HG02938 (cell line): ENCODE results near the gene TMEM178A.

Source experiments
- ATAC-seq: cut with Tn5 transposase; IDR thresholded peaks from one replicate; pipeline ENCODE4 v1.9.1; 2021; ENCODE audit warnings: mild to moderate bottlenecking, moderate library complexity; ENCODE audit not compliant: unreplicated experiment

Gene TMEM178A

GRCh38 chr2:39708003-39708402, 42.3 kb downstream of the TMEM178A start:
- no peak for ATAC-seq

DNA sequence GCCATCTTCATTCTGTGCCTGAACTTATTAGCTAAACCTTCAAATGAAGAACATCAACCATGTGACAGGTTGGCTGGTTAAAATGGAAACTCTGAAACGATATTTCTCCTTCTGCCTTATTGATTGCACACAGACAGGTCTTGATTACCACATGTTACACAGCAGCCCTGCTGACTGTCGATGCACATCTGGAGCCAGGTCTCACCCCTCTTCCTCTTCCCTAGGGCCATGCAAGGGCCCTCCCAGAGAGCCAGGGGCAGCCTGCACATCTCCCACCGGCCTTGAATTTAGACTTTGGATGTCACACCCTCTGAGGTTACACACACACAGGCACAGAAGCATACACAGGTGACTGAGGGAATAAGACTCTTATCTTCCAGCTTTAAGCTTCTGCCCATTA, 45.1 kb downstream of the TMEM178A start:
- ATAC-seq = no peak

- no peak for ATAC-seq
Observed at GRCh38 chr2:39712953-39713352, 47.2 kb downstream of the TMEM178A start.

DNA sequence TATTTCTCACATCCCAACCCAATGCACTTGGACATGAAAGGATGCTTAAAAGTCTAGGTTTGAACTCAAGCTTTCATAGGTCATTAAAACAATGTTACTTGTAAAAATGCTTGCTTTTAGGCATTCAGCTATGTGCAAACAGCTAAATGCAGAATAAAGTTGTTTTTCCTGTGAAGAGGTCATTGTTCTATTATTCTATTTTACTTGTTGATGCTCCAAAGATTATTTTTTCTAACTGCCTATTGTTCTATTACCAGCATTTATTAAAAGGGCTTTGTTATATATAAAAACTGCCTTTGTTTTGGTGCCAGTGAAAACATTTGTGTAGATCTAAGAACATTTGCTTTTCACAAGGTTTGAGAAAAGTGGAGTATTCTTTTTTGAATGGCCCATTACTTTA, 49.4 kb downstream of the TMEM178A start:
- ATAC-seq = no peak

GRCh38 chr2:39715822-39716221, 50.1 kb downstream of the TMEM178A start:
- ATAC-seq = no peak

DNA sequence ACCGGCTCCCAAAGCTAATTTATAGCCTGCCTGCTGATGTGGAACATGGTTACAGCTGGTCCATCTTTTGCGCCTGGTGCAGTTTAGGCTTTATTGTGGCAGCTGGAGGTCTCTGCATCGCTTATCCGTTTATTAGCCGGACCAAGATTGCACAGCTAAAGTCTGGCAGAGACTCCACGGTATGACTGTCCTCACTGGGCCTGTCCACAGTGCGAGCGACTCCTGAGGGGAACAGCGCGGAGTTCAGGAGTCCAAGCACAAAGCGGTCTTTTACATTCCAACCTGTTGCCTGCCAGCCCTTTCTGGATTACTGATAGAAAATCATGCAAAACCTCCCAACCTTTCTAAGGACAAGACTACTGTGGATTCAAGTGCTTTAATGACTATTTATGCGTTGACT, 51.4 kb downstream of the TMEM178A start:
- no peak for ATAC-seq

DNA sequence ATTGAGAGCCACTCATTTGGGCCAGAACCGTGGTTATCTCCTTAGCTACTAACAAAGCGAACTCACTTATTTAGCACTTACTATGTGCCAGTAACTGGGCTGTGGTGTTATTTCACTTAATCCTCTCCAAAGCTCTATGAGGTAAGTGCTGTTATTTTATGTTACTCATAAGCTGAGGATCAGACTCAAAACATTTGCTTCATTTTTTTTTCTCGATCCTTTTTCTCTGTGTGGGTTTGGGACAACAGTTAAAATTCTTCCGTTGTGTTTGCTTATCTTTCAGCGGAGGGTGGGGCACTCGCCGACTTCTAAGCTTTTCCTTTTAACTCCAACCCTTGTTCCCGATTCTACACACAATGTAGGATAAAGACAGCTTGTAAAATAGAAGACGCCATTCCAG, 52.8 kb downstream of the TMEM178A start:
- no peak for ATAC-seq

DNA sequence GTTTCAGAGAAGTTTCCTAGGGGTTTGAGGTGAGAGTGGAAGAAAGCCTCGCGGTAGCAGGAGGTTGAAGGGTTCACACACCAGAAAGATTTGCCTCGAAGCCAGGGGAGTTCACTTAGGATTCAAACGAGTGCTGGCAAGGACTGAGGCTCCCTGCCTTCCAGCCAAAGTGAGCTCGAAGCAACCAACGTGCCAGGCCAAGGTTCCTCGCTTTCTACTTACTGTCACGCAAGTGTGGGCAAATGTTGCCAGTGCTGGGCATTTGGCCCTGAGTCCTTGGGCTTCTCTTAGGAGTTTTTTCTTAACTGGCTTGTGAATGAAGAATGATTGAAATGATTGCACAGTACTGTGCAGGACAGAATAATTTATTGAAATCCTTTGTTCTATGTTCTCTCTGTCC, 53.6 kb downstream of the TMEM178A start:
- ATAC-seq = no peak

DNA sequence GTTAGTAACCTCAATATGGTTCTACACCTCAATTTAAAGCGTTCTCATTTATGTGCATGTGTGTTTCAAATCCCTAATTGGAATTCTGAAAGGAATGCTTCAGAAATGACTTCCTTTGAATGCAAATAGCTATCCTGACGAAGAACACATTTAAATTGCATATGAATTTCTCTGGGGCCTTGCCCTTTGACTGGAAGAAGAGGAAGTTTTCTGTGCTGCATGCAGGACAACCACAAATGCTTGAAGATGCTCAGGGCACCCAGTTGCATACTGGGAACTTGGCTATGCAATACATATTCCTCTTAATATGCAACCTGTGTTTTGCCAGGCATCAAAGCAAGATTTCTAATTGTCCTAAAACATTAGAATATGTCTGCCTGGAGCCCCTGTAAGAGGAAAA, 55.3 kb downstream of the TMEM178A start:
- no peak for ATAC-seq

DNA sequence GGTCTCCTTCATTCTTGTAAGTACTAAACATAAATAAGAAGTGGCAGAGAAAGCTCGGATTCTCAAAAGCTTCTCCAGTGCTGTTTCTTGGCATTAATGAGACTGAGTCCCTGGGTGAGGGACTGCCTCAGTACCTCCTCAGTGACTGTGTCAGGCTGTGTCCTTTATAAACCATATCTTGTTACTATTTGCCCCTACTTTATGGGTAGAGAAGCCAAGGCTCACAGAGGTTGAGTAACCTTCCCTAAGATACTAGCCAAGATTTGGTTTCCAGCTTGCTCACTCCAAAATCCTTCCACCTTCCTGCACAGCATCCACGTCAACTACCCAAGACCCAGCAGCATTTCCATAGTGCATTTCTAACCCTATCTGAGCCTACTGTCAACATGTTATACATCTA, 57.8 kb downstream of the TMEM178A start:
- no peak for ATAC-seq

DNA sequence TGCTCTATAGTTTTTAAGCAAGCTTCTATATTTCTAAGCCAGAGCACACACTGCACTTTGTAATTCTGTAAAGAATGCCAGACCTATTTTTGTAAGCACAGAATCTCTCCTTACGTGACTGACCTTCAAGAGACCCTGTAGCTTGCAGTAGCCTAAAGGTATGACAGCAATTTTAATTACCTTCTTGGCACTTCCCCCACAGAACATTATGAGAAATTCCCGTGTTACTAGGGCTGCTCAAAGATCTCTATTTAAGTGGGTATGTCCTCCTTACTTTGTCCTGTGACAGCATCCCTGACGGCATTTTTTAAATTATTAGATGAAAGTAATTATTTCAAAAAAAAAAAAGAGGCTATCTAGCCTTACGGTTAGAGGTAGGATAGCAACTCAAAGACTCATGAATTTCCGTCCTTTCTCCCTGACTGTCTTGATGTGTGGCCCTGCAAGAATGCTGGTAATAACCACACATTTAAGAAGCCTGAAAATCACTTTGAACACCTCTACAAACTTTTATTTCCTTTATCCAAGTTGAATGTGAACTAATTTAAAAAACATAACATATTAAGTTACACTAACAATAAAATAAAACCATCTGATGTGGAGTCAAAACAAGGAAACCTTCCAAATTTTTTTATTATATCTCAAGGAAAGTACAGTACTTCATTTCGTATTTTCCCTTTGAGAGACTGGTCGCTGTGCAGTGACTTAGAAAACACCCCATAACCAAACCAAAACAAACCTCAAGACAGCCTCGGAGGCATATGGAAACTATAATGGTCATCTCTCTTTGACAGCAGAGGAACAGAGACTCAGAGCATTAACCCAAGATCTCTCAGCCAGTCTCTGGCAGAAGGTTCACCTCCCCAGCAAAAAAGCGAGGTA, 58.5 kb downstream of the TMEM178A start:
- ATAC-seq = peak; percentile 36

DNA sequence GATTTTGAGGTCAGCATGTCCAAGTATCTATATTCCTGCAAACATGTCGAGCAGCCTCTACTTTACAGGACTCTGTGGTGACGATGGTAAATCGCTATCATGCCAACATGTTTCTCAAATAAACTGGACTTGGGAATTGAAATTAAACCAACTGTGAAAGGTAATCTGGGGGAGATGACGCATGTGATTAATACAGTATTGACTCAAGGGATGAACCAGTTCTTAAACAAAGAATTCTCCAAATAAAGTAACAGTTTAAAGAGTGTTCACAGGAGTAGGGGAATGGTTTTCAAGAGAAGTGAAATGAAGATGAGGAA, 59.1 kb downstream of the TMEM178A start:
- no peak for ATAC-seq

- ATAC-seq = no peak
Observed at GRCh38 chr2:39725401-39725800, 59.7 kb downstream of the TMEM178A start.

DNA sequence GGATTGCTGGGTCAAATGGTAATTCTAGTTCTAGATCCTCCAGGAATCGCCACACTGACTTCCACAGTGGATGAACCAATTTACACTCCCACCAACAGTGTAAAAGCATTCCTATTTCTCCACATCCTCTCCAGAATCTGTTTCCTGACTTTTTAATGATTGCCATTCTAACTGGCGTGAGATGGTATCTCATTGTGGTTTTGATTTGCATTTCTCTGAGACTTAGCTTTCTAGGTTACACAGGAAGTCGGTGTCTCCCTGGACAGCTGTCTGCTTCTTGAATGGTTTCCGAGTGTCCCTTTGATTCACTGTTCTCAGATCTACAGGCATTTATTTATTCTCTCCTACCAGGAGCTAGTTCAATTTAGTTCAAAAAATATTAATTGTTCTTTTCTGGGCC, 62.4 kb downstream of the TMEM178A start:
- peak; percentile 48 for ATAC-seq

DNA sequence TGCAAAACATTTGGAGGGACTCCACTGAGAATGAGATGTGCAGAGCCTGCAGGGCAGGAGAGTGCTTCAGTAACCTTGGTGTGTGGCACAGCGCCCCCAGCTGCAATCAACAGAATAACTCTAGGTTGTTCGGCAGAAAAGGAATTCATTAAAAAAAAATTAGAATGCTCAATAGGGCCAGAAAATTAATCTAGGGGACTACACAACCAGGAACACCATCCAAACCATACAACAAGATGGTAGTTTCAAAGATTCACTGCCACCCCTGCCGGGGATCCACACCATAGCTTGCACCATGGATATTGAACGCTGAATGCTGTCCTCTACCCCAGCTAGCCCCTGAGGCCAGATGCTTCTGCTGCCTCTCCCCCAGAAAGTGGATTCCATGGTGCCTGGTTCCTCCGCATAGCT, 63.2 kb downstream of the TMEM178A start:
- ATAC-seq = peak; percentile 57

- ATAC-seq = no peak
Observed at GRCh38 chr2:39730276-39730675, 64.6 kb downstream of the TMEM178A start.

GRCh38 chr2:39730685-39731302, 65.1 kb downstream of the TMEM178A start:
- no peak for ATAC-seq

- no peak for ATAC-seq
Observed at GRCh38 chr2:39731546-39731945, 65.8 kb downstream of the TMEM178A start.

DNA sequence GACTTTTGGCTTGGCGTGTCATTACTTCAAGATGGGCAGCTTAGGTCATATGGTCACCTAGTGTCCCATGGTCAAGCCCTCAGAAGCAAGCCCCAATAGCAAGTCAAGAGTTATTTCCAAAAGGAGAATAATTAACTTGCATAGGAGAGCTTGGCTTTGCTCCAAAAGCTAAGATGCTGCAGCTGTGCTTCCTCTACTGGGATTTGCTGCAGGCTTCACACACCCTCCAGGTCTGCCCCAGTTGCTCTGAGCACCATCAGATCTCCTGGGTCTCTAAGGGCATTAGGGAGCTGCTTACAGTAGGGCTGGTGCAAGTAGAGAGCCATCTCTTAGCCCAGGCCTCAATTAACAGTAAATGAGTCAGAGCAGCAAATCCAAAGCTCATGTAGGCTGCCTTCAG, 66.8 kb downstream of the TMEM178A start:
- no peak for ATAC-seq

DNA sequence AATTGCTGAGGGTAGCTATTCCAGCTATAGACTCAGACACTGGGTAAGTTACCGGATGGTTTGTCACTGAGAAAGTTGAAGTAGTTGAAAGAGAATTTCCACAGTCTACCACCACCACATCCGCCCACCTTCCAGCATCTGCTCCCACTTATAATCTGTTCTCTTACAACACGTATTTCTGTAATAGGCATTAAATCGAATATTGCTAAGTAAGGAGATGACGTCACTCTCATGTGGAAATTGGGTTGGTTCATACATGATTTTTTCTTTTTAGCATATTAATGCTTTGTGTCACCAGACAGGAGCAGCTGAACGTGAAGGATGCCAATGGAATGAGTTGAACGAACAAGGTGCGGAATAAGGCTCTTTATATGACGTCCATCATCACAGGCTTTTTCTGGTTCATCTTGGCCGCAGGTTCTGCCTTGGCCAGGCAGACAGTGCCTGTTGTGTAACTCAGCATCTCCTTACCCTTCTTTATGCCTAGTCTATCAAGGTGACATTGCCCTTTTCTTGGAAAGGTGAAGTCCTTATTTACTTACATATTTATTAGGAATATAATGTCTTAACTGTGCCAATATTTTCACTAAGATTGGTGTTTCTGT, 67.5 kb downstream of the TMEM178A start:
- ATAC-seq = no peak

DNA sequence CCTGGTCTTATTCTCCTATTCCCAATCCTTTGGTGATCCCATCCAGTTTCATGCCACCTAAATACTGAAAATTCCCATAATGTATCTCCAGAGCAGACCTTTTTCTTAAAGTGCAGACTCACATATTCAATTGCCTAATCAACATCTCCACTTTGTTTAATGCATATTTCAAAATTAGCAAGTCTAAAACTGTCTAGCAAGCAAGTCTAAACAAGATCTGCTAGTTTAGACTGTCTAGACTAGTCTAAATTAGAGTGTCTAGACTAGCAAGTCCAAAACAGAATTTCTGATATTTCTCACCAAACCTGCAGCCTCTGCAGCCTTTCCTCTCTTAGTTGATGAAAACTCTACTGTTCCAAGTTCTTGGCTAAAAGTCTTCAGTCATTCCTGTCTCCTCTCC, 68.7 kb downstream of the TMEM178A start:
- no peak for ATAC-seq

DNA sequence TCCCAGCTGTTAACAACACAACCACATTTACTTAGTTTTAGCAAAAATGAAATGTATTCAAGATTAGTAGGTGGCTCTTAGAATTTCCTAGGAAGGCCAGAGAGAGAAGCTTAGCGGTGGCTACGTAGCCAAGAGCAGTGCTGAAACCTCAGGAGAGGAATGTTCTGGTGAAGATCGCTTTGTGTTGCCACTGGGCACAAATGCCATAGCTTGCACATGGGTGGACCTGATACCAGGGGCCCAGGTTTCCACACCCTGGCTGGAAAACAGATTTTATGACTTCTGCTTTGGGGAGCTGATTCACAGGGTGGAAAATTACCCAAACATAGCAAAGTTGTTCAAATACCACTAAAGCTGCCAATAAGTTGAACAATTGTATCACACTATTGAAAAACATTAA, 69.9 kb downstream of the TMEM178A start:
- ATAC-seq = no peak
